ENCODE data around the gene ATG14.
"Not testable (repeated sequence)": the region's sequence is repeated elsewhere in the genome, so short reads cannot be mapped to it uniquely, and the experiment has no call there.

ATG14 gene

GRCh38 chr14:55411426-55412389 lies at the start of gene ATG14:
Gene ATG14 (minus strand): TSS chr14:55411830. CDS start chr14:55411822, 8 bp downstream.
- DNase-seq (ENCODE audit: low read depth, low spot score): peak; percentile 92

GRCh38 chr14:55458800-55459515 lies 47.3 kb upstream of the ATG14 start:
- DNase-seq (ENCODE audit: low read depth, low spot score): no peak

- DNase-seq (ENCODE audit: low read depth, low spot score): no peak
These were observed 45.9 kb upstream of the ATG14 start for GRCh38 chr14:55457496-55457895.

- DNase-seq (ENCODE audit: low read depth, low spot score): not testable (repeated sequence)
These were observed 44.8 kb upstream of the ATG14 start for GRCh38 chr14:55456411-55456810.

- DNase-seq (ENCODE audit: low read depth, low spot score): peak; percentile 57
These were observed 42.8 kb upstream of the ATG14 start for GRCh38 chr14:55454264-55455002.

GRCh38 chr14:55451950-55452349 lies 40.3 kb upstream of the ATG14 start:
- no peak for DNase-seq (ENCODE audit: low read depth, low spot score)

GRCh38 chr14:55451398-55451797 lies 39.8 kb upstream of the ATG14 start:
- DNase-seq (ENCODE audit: low read depth, low spot score): no peak

GRCh38 chr14:55450987-55451386 lies 39.4 kb upstream of the ATG14 start:
- no peak for DNase-seq (ENCODE audit: low read depth, low spot score)

- no peak for DNase-seq (ENCODE audit: low read depth, low spot score)
These were observed 38.9 kb upstream of the ATG14 start for GRCh38 chr14:55450539-55450938.

- DNase-seq (ENCODE audit: low read depth, low spot score): no peak
These were observed 38.5 kb upstream of the ATG14 start for GRCh38 chr14:55450124-55450523.

GRCh38 chr14:55449116-55449515 lies 37.5 kb upstream of the ATG14 start:
- no peak for DNase-seq (ENCODE audit: low read depth, low spot score)

- peak; percentile 41 for DNase-seq (ENCODE audit: low read depth, low spot score)
These were observed 36.5 kb upstream of the ATG14 start for GRCh38 chr14:55448141-55448614.

- DNase-seq (ENCODE audit: low read depth, low spot score): no peak
These were observed 35.2 kb upstream of the ATG14 start for GRCh38 chr14:55446833-55447232.

- peak; percentile 81 for DNase-seq (ENCODE audit: low read depth, low spot score)
These were observed 34.6 kb upstream of the ATG14 start for GRCh38 chr14:55446127-55446736.

GRCh38 chr14:55441286-55441685 lies 29.7 kb upstream of the ATG14 start:
- DNase-seq (ENCODE audit: low read depth, low spot score): no peak

- peak; percentile 85 for DNase-seq (ENCODE audit: low read depth, low spot score)
These were observed 28.8 kb upstream of the ATG14 start, which contains the start of gene TBPL2 for GRCh38 chr14:55440385-55440784. Gene TBPL2 (minus strand): TSS chr14:55440616. CDS start chr14:55440449, 167 bp downstream.

- peak; percentile 30 for DNase-seq (ENCODE audit: low read depth, low spot score)
These were observed 26.5 kb upstream of the ATG14 start for GRCh38 chr14:55438066-55438683.

GRCh38 chr14:55436931-55437330 lies 25.3 kb upstream of the ATG14 start:
- DNase-seq (ENCODE audit: low read depth, low spot score): no peak

- no peak for DNase-seq (ENCODE audit: low read depth, low spot score)
These were observed 24.9 kb upstream of the ATG14 start for GRCh38 chr14:55436519-55436918.

GRCh38 chr14:55434805-55435174 lies 23.2 kb upstream of the ATG14 start:
- DNase-seq (ENCODE audit: low read depth, low spot score): no peak
